Stimulated activated naive CD4-positive, alpha-beta T cell treated with Interleukin-2 at 50 U/mL for 16 hours (primary cell): Measurements from ENCODE around the gene SWAP70.
"Not testable (repeated sequence)": the region's sequence is repeated elsewhere in the genome, so short reads cannot be mapped to it uniquely, and the experiment has no call there.

Experiments used
- DNase-seq: peaks from one replicate; lab custom pipeline; 2025; lab: John Stamatoyannopoulos, UW

Gene SWAP70

GRCh38 chr11:9663699-9664275, at the start of gene SWAP70:
Gene SWAP70 (plus strand): TSS chr11:9664077. CDS start chr11:9664180, 103 bp downstream.
- peak; percentile 75 for DNase-seq

- DNase-seq = no peak
These were observed 48.8 kb upstream of the SWAP70 start for GRCh38 chr11:9615031-9615451.

DNA sequence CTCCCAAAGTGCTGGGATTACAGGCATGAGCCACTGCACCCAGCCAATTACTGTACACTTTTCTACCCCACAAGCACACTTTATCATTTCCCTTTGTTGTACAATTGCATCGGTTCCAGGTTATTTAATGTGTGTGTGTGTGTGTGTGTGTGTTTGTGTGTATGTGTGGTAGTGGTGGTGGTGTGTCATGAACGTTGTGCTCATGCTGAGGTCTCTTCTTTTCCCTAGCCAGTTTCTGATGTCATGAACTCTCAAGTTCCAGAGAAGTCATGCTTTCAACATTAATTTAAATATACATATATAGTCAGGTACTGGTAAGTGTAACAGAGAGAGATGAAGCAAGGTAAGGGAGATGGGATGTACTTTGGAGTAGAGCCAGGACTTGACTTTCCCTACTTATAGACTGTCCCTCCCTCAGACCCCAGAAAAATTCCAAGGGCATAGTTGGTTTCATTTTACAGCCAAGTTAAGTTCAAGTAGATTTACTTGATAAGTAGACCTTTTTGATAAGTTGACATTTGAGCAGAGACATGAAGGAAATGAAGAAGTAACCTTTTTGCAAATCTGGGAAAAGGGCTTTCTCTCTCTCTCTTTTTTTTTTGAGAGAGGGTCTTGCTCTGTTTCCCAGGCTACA, 47.7 kb upstream of the SWAP70 start:
- DNase-seq = no peak

DNA sequence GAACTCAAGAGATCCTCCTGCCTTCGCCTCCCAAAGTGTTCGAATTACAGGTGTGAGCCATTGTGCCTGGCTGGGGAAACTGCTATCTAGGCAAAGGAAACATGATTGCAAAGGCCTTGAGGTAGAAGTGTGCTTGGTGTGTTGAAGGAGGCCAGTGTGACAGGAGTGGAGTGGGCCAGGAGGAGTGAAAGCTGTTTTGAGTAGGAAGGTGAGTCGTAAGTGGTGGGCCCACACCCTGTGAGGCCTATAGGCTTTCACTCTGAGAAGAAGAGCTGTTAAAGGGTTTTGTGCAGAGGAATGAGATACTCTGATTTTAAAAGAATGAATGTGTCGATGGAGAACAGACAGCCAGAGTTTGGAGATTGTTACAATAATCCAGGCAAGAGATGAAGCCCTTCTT, 47.0 kb upstream of the SWAP70 start:
- DNase-seq = no peak

DNA sequence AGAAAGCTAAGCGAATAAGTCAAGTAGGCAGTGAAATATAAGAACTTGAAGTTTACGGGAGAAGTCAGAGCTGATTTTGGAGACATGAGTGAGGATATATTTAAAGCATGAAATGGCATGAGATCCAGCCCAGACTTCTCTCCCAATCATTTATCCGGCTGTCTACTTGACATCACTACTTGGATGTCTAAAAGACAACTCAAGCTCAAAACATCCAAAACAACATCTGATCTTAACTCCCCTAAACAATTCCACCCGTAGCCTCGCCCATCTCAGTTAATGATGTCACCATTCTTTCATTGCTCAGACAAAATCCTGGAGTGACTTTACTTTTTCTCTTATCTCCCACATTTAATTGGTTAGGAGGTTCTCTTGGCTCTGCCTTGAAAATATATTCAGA, 45.9 kb upstream of the SWAP70 start:
- no peak for DNase-seq

DNA sequence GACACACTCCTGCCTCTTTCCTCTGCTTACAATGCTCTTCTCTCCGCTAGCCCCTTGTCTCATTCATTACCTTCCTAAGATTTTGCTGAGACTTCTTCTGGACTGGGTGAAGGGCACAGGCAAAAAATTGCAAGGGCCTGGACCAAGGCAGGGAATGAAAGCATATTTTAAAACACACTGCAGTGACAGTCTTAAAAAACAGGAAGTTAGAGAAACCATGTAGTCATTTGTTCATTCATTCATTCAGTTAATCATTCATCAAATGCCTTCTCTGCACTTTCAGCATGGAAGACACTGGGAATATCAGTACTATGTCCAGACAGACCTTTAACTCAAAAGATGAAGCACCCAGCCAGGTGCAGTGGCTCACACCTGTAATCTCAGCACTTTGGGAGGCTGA, 44.9 kb upstream of the SWAP70 start:
- DNase-seq = no peak

- DNase-seq = no peak
These were observed 43.9 kb upstream of the SWAP70 start for GRCh38 chr11:9619971-9620370.

DNA sequence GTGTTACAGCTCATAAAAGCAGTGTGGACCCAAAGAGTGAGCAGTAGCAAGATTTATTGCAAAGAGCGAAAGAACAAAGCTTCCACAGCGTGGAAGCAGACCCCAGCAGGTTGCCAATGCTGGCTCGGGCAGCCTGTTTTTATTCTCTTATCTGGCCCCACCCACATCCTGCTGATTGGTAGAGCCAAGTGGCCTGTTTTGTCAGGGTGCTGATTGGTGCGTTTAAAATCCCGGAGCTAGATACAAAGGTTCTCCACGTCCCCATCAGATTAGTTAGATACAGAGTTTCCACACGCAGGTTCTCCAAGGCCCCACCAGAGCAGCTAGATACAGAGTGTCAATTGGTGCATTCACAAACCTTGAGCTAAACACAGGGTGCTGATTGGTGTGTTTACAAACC, 41.5 kb upstream of the SWAP70 start:
- not testable (repeated sequence) for DNase-seq

DNA sequence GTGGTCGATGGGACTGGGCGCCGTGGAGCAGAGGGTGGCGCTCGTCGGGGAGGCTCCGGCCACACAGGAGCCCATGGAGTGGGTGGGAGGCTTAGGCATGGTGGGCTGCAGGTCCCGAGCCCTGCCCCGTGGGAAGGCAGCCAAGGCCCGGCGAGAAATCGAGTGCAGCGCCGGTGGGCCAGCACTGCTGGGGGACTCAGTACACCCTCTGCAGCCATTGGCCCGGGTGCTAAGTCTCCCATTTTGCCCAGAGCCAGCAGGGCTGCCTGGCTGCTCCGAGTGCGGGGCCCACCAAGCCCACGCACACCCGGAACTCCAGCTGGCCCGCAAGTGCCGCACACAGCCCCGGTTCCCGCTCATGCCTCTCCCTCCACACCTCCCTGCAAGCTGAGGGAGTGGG, 40.8 kb upstream of the SWAP70 start:
- not testable (repeated sequence) for DNase-seq

GRCh38 chr11:9624448-9624847, 39.4 kb upstream of the SWAP70 start:
- DNase-seq = no peak

GRCh38 chr11:9625162-9625561, 38.7 kb upstream of the SWAP70 start:
- no peak for DNase-seq

- DNase-seq = no peak
These were observed 38.1 kb upstream of the SWAP70 start for GRCh38 chr11:9625728-9626127.

DNA sequence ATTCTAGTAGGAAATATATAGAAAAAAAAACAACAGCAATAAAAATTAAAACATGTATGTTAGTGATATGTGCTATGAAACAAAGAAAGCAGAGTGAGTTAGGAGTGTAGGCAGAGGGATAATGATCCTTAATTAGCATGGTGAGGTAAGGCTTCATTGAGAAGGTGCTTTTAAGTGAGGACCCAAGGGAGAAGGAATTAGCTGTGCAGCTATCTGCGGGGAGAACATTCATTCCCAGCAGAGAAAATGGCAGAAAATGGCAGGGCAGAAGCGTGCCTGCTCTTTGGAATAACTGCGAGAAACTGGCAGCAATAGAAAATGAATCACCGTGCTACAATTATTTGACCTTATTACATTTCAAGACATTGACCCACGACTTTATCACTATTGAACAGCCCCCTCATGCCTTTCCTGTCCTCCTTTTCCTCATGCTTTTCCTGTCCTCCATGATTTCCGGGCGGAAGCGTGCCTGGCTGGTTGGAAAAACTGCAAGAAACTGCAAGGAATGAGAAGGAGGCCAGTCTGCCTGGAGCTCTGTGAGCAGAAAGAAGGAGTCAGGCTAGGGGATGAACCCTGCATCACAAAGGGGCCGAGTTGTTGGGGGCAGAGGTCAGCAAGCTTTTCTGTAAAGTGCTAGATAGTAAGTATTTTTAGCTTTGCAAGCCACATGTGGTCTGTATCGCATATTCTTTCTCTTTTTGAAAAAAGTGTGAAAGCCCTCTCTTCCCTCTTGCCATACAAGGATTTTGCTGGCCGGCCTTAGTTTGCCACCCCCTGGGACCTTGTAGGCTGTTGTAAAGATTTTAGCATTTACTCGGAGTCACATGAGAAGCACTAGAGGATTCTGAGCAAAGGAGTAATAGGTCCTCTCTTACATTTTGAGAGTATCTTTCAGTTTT, 37.1 kb upstream of the SWAP70 start:
- DNase-seq = no peak

DNA sequence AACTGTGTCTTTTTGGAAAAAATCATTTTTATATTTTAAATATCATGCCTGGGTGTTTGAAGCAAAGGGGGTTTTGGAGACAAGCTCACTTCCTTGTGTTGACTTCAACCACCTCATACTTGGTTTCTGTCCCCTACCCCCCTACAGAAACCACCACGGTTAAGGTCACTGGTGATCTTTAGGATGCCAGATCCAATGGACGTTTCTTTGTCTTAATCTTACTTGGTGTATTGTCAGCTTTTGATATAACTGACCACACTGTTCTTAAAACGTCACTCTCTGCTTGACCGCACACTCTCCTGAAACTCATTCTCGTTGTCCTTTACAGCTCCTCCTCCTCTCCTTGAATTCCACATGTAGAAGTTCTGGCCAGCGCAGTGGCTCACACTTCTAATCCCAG, 34.8 kb upstream of the SWAP70 start:
- DNase-seq = no peak

DNA sequence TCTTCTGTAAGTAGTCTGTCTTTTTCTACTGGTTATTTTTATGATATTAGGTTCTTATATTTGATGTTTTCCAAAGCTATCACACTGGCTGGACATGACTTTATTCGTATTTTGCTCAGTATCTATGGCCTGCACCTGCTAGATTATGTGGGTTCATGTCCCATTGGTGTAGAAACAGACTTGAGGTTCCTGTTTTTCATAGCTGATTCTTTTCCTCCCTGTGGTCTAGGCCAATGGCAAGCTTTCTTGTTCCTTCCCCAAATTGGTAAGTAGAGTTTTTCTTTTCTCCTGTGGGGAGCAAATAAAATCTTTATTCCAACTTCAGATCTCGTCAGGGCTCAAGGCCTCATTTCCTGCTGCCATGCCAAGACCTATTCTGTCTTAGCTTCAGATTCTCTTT, 30.2 kb upstream of the SWAP70 start:
- no peak for DNase-seq

DNA sequence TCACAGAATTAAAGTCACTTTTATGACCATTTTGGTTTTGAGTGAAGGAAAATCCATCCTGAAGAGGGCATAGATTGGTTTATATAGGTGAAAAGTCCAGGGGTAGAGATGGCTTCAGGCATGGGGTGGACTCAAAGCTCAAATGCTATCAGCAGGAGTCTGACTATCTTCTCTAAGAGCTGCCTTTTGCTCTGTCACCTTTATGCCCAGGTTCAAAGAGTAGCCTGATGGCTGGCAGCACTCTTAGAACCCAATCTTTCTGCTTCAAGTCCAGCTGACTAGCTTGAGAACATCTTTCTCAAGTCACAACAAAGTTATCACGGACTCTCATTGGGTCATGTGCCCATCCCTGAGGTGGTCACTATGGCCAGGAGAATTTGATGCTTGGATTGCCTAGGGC, 27.2 kb upstream of the SWAP70 start:
- no peak for DNase-seq

GRCh38 chr11:9639099-9639498, 24.8 kb upstream of the SWAP70 start:
- no peak for DNase-seq

- no peak for DNase-seq
These were observed 23.9 kb upstream of the SWAP70 start for GRCh38 chr11:9639985-9640384.

DNA sequence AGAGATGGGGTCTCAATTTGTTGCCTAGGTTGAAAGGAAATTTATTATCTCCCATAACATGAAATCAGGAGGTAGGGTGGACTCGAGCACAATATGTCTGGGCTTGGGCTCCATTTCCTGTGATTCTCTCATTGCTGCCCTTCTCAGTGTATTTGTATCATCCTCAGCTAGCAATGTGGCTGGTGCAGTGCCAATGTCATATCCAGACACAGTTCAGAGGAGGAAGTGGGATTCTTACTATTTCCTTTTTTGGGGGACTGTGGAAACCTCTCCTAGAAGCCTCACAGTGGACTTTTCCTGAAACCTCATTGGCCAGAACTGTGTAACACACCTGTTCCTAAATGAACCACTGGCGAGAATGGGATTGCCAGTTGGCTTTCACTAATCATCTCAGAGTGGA, 21.0 kb upstream of the SWAP70 start:
- no peak for DNase-seq

GRCh38 chr11:9643751-9644150, 20.1 kb upstream of the SWAP70 start:
- DNase-seq = no peak

DNA sequence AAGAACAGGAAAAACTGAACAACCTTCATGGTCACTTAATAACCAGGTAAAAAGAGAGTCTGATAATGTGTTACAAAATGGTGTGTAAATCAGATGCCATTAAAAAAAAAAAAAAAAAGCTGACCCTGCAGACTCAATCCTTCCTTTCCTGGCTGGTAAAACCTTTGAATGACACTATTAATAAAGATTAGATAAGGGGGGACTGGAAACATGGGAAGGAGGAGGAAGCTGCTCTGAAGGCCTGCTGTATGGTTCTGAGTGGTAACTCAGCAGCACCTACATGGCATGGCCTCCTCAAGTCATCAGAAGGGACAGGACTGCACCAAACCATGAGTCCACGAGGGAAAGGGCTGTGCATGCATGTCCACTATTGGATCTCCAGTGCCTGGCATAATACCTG, 18.0 kb upstream of the SWAP70 start:
- no peak for DNase-seq

DNA sequence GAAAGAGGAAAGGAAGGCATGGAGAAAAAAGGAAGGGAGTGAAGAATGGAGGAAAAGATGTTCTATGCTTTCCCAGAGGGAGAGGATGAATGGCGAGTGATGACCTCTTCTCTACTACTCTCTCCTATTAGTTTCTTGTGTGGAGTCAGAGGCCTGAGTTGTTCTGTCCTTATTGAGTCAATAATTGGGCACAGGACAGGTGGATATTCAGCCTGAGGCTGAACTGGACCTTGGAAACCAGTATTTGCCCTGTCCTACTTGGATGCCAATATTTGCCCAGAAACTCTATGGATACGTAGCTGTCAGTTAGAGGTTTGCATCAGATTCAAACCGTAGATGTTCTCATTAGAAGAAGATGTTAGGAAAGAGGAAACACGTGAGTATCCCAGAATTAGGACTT, 17.6 kb upstream of the SWAP70 start:
- DNase-seq = no peak

GRCh38 chr11:9651481-9651880, 12.4 kb upstream of the SWAP70 start:
- no peak for DNase-seq
